ENCODE results near the gene CYB5RL.

The CYB5RL gene

GRCh38 chr1:54176621-54177327 is 23.1 kb downstream of the CYB5RL start:
- Histone ChIP-seq H3K27me3 (replicated peaks; ENCODE audit: control insufficient read depth, insufficient read depth, low read length) (no peaks in the 10 kb centered on the region), H3K4me3 (replicated peaks; ENCODE audit: low read depth, low read length) (no peak overlapping the region), H3K36me3 (ENCODE audit: control insufficient read depth, insufficient read depth, low read length) (no peaks in the 10 kb centered on the region; the same call in 1 of the 2 replicates)
- TF ChIP-seq CTCF (IDR thresholded peaks at IDR 0.05; ENCODE audit: insufficient read depth, low read length, poor library complexity, severe bottlenecking): no peak
- no peak for DNase-seq (ENCODE audit: extremely low read depth, insufficient read length)

- DNase-seq (ENCODE audit: extremely low read depth, insufficient read length): no peak
- TF ChIP-seq CTCF (IDR thresholded peaks at IDR 0.05; ENCODE audit: insufficient read depth, low read length, poor library complexity, severe bottlenecking): no peak
- no peaks in the 10 kb centered on the region; the same call in 1 of the 2 replicates for H3K36me3 ChIP-seq (ENCODE audit: control insufficient read depth, insufficient read depth, low read length)
- H3K27me3 ChIP-seq (replicated peaks; ENCODE audit: control insufficient read depth, insufficient read depth, low read length): no peaks in the 10 kb centered on the region
- no peak overlapping the region for H3K4me3 ChIP-seq (replicated peaks; ENCODE audit: low read depth, low read length)
Measured at GRCh38 chr1:54174106-54174505, 25.7 kb downstream of the CYB5RL start.

GRCh38 chr1:54173681-54174080 is 26.1 kb downstream of the CYB5RL start:
- DNase-seq (ENCODE audit: extremely low read depth, insufficient read length): no peak
- no peaks in the 10 kb centered on the region for H3K36me3 ChIP-seq (ENCODE audit: control insufficient read depth, insufficient read depth, low read length)
- no peak overlapping the region for H3K4me3 ChIP-seq (replicated peaks; ENCODE audit: low read depth, low read length)
- TF ChIP-seq CTCF (IDR thresholded peaks at IDR 0.05; ENCODE audit: insufficient read depth, low read length, poor library complexity, severe bottlenecking): no peak
- no peaks in the 10 kb centered on the region for H3K27me3 ChIP-seq (replicated peaks; ENCODE audit: control insufficient read depth, insufficient read depth, low read length)

GRCh38 chr1:54172614-54173599 is 26.9 kb downstream of the CYB5RL start:
- Histone ChIP-seq H3K27me3 (replicated peaks; ENCODE audit: control insufficient read depth, insufficient read depth, low read length) (no peaks in the 10 kb centered on the region), H3K36me3 (ENCODE audit: control insufficient read depth, insufficient read depth, low read length) (no peaks in the 10 kb centered on the region)
- no peak for TF ChIP-seq CTCF (IDR thresholded peaks at IDR 0.05; ENCODE audit: insufficient read depth, low read length, poor library complexity, severe bottlenecking)

GRCh38 chr1:54171606-54172005 is 28.2 kb downstream of the CYB5RL start:
- no peak for DNase-seq (ENCODE audit: extremely low read depth, insufficient read length)
- no peak for TF ChIP-seq CTCF (IDR thresholded peaks at IDR 0.05; ENCODE audit: insufficient read depth, low read length, poor library complexity, severe bottlenecking)
- Histone ChIP-seq H3K4me3 (replicated peaks; ENCODE audit: low read depth, low read length) (no peak overlapping the region), H3K36me3 (ENCODE audit: control insufficient read depth, insufficient read depth, low read length) (no peaks in the 10 kb centered on the region), H3K27me3 (replicated peaks; ENCODE audit: control insufficient read depth, insufficient read depth, low read length) (no peaks in the 10 kb centered on the region)

More at GRCh38 chr1:54172614-54173599, 26.9 kb downstream of the CYB5RL start:
- H3K4me3 ChIP-seq (replicated peaks; ENCODE audit: low read depth, low read length): no peak overlapping the region
- no peak for DNase-seq (ENCODE audit: extremely low read depth, insufficient read length)
